ENCODE measurements around the gene ERBB4.

Gene ERBB4

GRCh38 chr2:212032032-212032431, 506.6 kb downstream of the ERBB4 start:
- no peak for TF ChIP-seq CTCF (conservative IDR thresholded peaks at IDR 0.05)
- no peak overlapping the region for H3K27ac ChIP-seq

GRCh38 chr2:212030709-212031108, 507.9 kb downstream of the ERBB4 start:
- H3K27ac ChIP-seq = no peak overlapping the region
- TF ChIP-seq CTCF (conservative IDR thresholded peaks at IDR 0.05) = no peak

- H3K27ac ChIP-seq = no peak overlapping the region
- TF ChIP-seq CTCF (conservative IDR thresholded peaks at IDR 0.05) = no peak
Measured at GRCh38 chr2:212028798-212029394, 509.7 kb downstream of the ERBB4 start.

- H3K27ac ChIP-seq = no peak overlapping the region
- no peak for TF ChIP-seq CTCF (conservative IDR thresholded peaks at IDR 0.05)
Measured at GRCh38 chr2:212027681-212028628, 510.6 kb downstream of the ERBB4 start.

- TF ChIP-seq CTCF (conservative IDR thresholded peaks at IDR 0.05) = no peak
- H3K27ac ChIP-seq = no peak overlapping the region
Measured at GRCh38 chr2:212024040-212024439, 514.6 kb downstream of the ERBB4 start.

GRCh38 chr2:212022966-212023365, 515.6 kb downstream of the ERBB4 start:
- no peak overlapping the region for H3K27ac ChIP-seq
- TF ChIP-seq CTCF (conservative IDR thresholded peaks at IDR 0.05) = no peak

- no peak overlapping the region for H3K27ac ChIP-seq
- no peak for TF ChIP-seq CTCF (conservative IDR thresholded peaks at IDR 0.05)
Measured at GRCh38 chr2:212021947-212022346, 516.7 kb downstream of the ERBB4 start.

Data from VCaP (cell line).